Mesothelial cell of epicardium (in vitro differentiated cells): Measurements from ENCODE around the gene ST7. TPM values are rescaled to one million over a fixed set of nuclear protein-coding genes. Genes with fewer than 3 reads are reported as not detected.

Experiments used
- DNase-seq, 2 experiments: peaks; one replicate each; pipeline ENCODE4 v3.0.0; 2021; ENCODE audit warnings: low spot score in 2 of 2; ENCODE audit not compliant: unreplicated experiment in 2 of 2
- H3K27ac Mint-ChIP-seq: 2 replicates; pipeline ENCODE4 v1.8.0; 2021; ENCODE audit warnings: mixed read lengths
- H3K27me3 Mint-ChIP-seq: 2 replicates; pipeline ENCODE4 v1.8.0; 2021; ENCODE audit warnings: low read depth, mixed read lengths
- H3K36me3 Mint-ChIP-seq: 2 replicates; pipeline ENCODE4 v1.8.0; 2021; ENCODE audit warnings: mixed read lengths
- H3K4me1 Mint-ChIP-seq: 2 replicates; pipeline ENCODE4 v1.8.0; 2021; ENCODE audit warnings: mixed read lengths
- H3K4me3 Mint-ChIP-seq: 2 replicates; pipeline ENCODE4 v1.8.0; 2021; ENCODE audit warnings: mild to moderate bottlenecking, moderate library complexity, mixed read lengths
- H3K9me3 Mint-ChIP-seq: 2 replicates; pipeline ENCODE4 v1.8.0; 2021; ENCODE audit warnings: mixed read lengths
- CTCF ChIP-seq: fragments of 200-600 bp; sonication (generic); IDR thresholded peaks from one replicate; pipeline ENCODE4 v1.5.0; 2021; ENCODE audit warnings: antibody characterized with exemption; ENCODE audit not compliant: unreplicated experiment
- total RNA-seq: library from RNA; stranded (reverse); gene quantifications from 3 replicates; pipeline ENCODE4 v1.2.1, GENCODE V29; 2021

Gene ST7
- total RNA-seq, 1 donor from 2014 or later = 40.5 TPM

DNA sequence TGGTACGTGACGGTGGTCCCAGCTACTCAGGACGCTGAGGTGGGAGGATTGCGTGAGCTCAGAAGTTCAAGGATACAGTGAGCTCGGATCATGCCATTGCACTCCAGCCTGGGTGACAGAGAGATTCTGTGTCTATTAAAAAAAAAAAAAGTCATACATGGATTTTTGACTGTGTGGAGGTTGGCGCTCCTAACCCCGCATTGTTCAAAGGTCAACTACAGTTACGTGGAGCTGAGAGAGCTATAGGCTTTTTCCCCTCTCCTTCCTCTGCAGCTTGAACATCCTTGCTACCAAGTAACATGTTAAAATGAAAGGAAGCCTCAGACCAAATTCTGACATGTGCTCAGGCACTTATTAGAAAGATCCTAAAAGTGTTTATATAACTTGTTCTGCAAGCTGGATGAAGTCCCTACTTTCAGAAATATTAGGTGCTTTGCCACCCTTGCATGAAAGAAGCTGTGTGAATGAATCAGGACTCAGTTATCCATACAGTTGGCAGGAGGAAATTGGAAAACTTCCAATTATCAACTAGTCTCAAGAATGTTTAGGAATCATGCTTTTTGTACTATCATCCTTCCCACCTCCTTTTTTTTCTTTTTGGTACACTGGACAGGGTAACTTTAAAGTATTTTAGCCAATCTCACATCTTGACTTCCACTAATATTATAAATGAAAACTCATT lies 12.5 kb upstream of the ST7 start:
- no peak for DNase-seq
- no peak for TF ChIP-seq CTCF
- Mint-ChIP-seq H3K36me3 (no peaks in the 10 kb centered on the region), H3K27ac (no peak overlapping the region), H3K27me3 (no peaks in the 10 kb centered on the region), H3K4me3 (no peak overlapping the region), H3K4me1 (peaks cover 11% of the 10 kb centered on the region), H3K9me3 (no peaks in the 10 kb centered on the region)

GRCh38 chr7:116942504-116942903 lies 10.8 kb upstream of the ST7 start:
- no peak overlapping the region for H3K27ac Mint-ChIP-seq
- no peak overlapping the region for H3K4me3 Mint-ChIP-seq
- DNase-seq = no peak
- no peaks in the 10 kb centered on the region for H3K36me3 Mint-ChIP-seq
- H3K4me1 Mint-ChIP-seq = peaks cover 10% of the 10 kb centered on the region
- TF ChIP-seq CTCF = no peak
- no peaks in the 10 kb centered on the region for H3K27me3 Mint-ChIP-seq
- no peaks in the 10 kb centered on the region for H3K9me3 Mint-ChIP-seq

DNA sequence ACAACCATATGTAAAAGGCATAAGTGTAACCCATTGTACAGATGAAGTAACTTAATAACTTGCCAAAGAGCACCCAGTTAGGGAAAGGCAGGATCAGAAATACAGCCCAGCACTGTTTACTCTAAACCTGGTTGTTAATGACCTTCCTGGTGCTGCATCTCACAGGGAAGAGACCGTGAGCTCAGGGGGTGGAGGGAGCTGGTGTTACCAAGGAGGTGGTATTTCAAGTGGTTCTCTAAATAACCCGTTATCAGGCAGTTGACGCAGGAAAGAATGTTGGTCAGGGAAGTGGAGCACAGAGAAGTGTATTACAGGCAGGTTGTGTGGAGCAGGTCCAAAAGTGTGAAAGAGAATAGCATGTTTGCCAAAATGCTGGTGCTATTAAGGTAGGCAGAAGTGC lies 4.4 kb upstream of the ST7 start:
- TF ChIP-seq CTCF = no peak
- no peak overlapping the region for H3K27ac Mint-ChIP-seq
- H3K4me3 Mint-ChIP-seq = no peak overlapping the region
- no peaks in the 10 kb centered on the region for H3K9me3 Mint-ChIP-seq
- H3K27me3 Mint-ChIP-seq = no peaks in the 10 kb centered on the region
- DNase-seq = no peak
- peaks cover 15% of the 10 kb centered on the region for H3K4me1 Mint-ChIP-seq
- H3K36me3 Mint-ChIP-seq = no peaks in the 10 kb centered on the region

DNA sequence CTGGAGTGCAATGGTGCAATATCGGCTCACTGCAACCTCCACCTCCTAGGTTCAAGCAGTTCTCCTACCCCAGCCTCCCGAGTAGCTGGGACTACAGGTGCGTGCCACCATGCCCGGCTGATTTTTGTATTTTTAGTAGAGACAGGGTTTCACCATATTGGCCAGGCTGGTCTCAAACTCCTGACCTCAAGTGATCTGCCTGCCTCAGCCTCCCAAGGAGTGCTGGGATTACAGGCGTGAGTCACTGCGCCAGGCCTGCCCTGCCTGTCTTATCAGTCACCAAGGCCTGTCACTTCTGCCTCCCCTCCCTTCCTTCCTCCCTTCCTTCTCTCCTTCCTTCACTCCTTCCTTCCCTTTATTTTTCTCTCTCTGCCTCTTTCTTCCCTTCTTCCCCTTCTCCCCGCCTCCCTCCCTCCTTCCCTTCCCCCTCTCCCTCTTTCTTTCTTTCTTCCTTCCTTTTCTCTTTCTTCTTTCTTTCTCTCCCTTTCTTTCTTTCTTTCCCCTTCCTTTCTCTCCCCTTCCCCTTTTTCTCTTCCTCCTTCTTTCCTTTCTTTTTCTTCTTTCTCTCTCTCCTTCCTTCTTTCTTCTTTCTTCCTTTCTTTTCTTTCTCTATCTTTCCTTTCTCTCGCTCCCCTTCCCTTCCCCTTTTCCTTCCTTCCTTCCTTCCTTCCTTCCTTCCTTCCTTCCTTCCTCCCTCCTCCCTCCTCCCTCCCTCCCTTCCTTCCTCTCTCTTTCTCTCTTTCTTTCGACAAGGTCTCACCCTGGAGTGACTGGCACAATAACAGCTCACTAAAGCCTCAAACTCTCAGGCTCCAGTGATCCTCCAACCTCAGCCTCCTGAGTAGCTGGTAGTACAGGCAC lies 3.1 kb upstream of the ST7 start:
- TF ChIP-seq CTCF = no peak
- H3K4me1 Mint-ChIP-seq = peaks cover 23% of the 10 kb centered on the region
- no peak overlapping the region for H3K4me3 Mint-ChIP-seq
- DNase-seq = no peak
- H3K9me3 Mint-ChIP-seq = no peaks in the 10 kb centered on the region
- no peaks in the 10 kb centered on the region for H3K27me3 Mint-ChIP-seq
- no peak overlapping the region for H3K27ac Mint-ChIP-seq
- no peaks in the 10 kb centered on the region for H3K36me3 Mint-ChIP-seq

DNA sequence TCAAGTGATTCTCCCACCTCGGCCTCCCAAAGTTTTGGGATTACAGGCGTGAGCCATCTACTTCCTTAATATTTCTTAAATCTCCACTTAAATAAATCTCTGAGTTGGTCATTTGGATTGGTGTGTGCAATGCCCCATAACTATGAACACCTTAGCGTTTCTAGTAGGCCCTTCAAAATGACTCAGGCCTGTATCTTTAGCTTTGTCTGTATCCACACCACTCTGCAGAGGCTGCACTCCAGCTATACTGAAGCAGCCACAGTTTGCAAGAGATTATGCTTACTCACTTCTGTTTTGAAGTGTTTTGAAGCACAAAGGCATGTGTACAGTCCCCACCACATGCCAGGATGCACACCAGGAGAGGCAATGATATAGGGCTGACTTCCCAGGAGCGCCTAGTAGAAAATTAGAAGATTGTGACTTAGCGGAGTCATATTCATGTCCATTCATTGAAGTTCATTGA lies 2.4 kb upstream of the ST7 start:
- Mint-ChIP-seq H3K4me3 (no peak overlapping the region), H3K9me3 (no peaks in the 10 kb centered on the region), H3K27me3 (no peaks in the 10 kb centered on the region), H3K36me3 (no peaks in the 10 kb centered on the region), H3K4me1 (peaks cover 31% of the 10 kb centered on the region), H3K27ac (no peak overlapping the region)
- no peak for DNase-seq
- TF ChIP-seq CTCF = no peak
